COLO668 (cell line): ENCODE measurements around the gene CUL1.

Source experiments
- DNase-seq: peaks from one replicate; lab custom pipeline; 2025; ENCODE audit not compliant: unreplicated experiment; lab: John Stamatoyannopoulos, UW

The CUL1 gene

GRCh38 chr7:148847815-148848734, 149.4 kb downstream of the CUL1 start:
- no peak for DNase-seq

DNA sequence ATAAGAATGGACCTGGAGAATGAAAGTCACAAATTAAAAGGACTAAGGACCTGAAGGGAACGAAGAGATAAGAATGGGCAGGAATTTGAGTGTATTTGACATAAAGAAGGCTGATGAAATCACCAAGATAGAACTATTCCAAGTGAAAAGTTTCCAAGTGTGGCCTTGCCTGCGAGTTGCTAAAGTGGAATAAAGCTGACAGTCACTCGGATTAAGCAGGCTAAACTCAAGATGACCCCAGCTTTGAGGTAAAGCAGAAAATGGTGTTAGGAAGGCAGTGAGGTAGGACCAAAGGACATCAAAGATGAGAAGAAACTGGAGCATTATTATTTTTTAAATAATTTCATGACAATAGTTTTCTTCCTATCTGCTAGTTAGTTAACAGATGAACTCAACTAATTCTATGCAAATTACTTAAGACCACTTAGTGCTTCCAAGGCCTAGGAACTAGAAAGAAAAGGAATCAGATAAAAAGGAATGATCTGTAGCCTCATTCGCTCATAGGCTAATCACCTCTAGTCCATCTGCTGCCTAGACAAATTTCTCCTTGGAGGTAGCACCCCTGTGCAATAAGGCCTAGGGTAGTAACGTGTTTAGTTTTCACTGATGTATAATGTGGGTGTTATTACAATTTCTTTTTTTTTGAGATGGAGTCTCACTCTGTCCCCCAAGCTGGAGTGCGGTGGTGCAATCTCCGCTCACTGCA, 150.8 kb downstream of the CUL1 start:
- DNase-seq, result no peak

- no peak for DNase-seq
These were observed 151.9 kb downstream of the CUL1 start for GRCh38 chr7:148850564-148850963.
